ENCODE measurements around the gene ADGRG2. TPM values are rescaled to one million over a fixed set of nuclear protein-coding genes. Genes with fewer than 3 reads are reported as not detected.

ADGRG2 gene
- total RNA-seq, result not detected
- polyA plus RNA-seq, result not detected
- 0 reads per million in 6 experiments for total RNA-seq

GRCh38 chrX:19121898-19122640 is at the start of gene ADGRG2:
ADGRG2 (minus strand) TSS chrX:19122468; CDS start chrX:19068834, 53,634 bp downstream.
- POLR2A ChIA-PET, result no interaction called here
- DNase-seq (no peak), ATAC-seq (no peak)
- Mint-ChIP-seq H3K4me3 (peak within 1 kb of the TSS in 6 of 10 donors; percentile 27 to 49 (median 42)), H3K27ac (no peak within 1 kb of the TSS), H3K4me1 (peaks cover 0 to 2% (median under 1%) of the 10 kb centered on the region in 4 donors), H3K9me3 (peaks cover 0 to 2% (median 0%) of the 10 kb centered on the region in 9 donors), H3K27me3 (peaks cover 7 to 43% (median 16%) of the 10 kb centered on the region in 5 donors), H3K36me3 (peaks cover 0 to 10% (median 0%) of the 10 kb centered on the region in 3 donors)

- H3K36me3 Mint-ChIP-seq, result peaks cover 0 to 5% (median 0%) of the 10 kb centered on the region in 3 donors
- H3K27me3 Mint-ChIP-seq, result peaks cover 0 to 8% (median 0%) of the 10 kb centered on the region in 5 donors
- H3K4me3 Mint-ChIP-seq, result no peak overlapping the region
- ATAC-seq (no peak), DNase-seq (no peak)
- H3K9me3 Mint-ChIP-seq, result peaks cover 0 to 4% (median 0%) of the 10 kb centered on the region in 9 donors
- no peak overlapping the region for H3K27ac Mint-ChIP-seq
- POLR2A ChIA-PET, result no interaction called here
- H3K4me1 Mint-ChIP-seq, result no peaks in the 10 kb centered on the region
Measured at GRCh38 chrX:19168609-19169008, 46.3 kb upstream of the ADGRG2 start.

GRCh38 chrX:19162851-19163250 is 40.6 kb upstream of the ADGRG2 start:
- Mint-ChIP-seq H3K36me3 (no peaks in the 10 kb centered on the region), H3K27ac (no peak overlapping the region), H3K4me3 (no peak overlapping the region), H3K27me3 (peaks cover 0 to 8% (median 0%) of the 10 kb centered on the region in 5 donors), H3K4me1 (no peaks in the 10 kb centered on the region), H3K9me3 (no peaks in the 10 kb centered on the region)
- DNase-seq, result no peak
- no peak for ATAC-seq
- POLR2A ChIA-PET, result no interaction called here

- POLR2A ChIA-PET, result no interaction called here
- Mint-ChIP-seq H3K27ac (no peak overlapping the region), H3K4me1 (no peaks in the 10 kb centered on the region), H3K9me3 (peaks cover 0 to 8% (median 0%) of the 10 kb centered on the region in 9 donors), H3K4me3 (no peak overlapping the region), H3K36me3 (peaks cover 0 to 7% (median 2%) of the 10 kb centered on the region in 3 donors), H3K27me3 (peaks cover 0 to 10% (median 4%) of the 10 kb centered on the region in 5 donors)
- DNase-seq (no peak), ATAC-seq (no peak)
Measured at GRCh38 chrX:19156186-19156585, 33.9 kb upstream of the ADGRG2 start.

- H3K27me3 Mint-ChIP-seq, result peaks cover 0 to 10% (median 4%) of the 10 kb centered on the region in 5 donors
- peaks cover 0 to 7% (median 2%) of the 10 kb centered on the region in 3 donors for H3K36me3 Mint-ChIP-seq
- POLR2A ChIA-PET, result no interaction called here
- H3K4me3 Mint-ChIP-seq, result no peak overlapping the region
- ATAC-seq (no peak), DNase-seq (no peak)
- H3K9me3 Mint-ChIP-seq, result peaks cover 0 to 16% (median 0%) of the 10 kb centered on the region in 9 donors
- H3K4me1 Mint-ChIP-seq, result no peaks in the 10 kb centered on the region
- no peak overlapping the region for H3K27ac Mint-ChIP-seq
Measured at GRCh38 chrX:19152762-19153161, 30.5 kb upstream of the ADGRG2 start.

GRCh38 chrX:19137067-19137466 is 14.8 kb upstream of the ADGRG2 start:
- POLR2A ChIA-PET, result no interaction called here
- Mint-ChIP-seq H3K27me3 (peaks cover 0 to 5% (median under 1%) of the 10 kb centered on the region in 5 donors), H3K9me3 (peaks cover 0 to 2% (median 0%) of the 10 kb centered on the region in 9 donors), H3K36me3 (peaks cover 0 to 1% (median 0%) of the 10 kb centered on the region in 3 donors), H3K4me1 (no peaks in the 10 kb centered on the region), H3K27ac (no peak overlapping the region), H3K4me3 (no peak overlapping the region)
- ATAC-seq (no peak), DNase-seq (no peak)

- DNase-seq (no peak), ATAC-seq (no peak)
- Mint-ChIP-seq H3K4me1 (peaks cover 0 to 2% (median 0%) of the 10 kb centered on the region in 4 donors), H3K27me3 (peaks cover 1 to 5% (median 4%) of the 10 kb centered on the region in 5 donors), H3K36me3 (no peaks in the 10 kb centered on the region), H3K27ac (no peak overlapping the region), H3K4me3 (no peak overlapping the region), H3K9me3 (peaks cover 0 to 5% (median 0%) of the 10 kb centered on the region in 9 donors)
- POLR2A ChIA-PET, result no interaction called here
Measured at GRCh38 chrX:19133784-19134183, 11.5 kb upstream of the ADGRG2 start.

GRCh38 chrX:19133231-19133630 is 11.0 kb upstream of the ADGRG2 start:
- H3K4me3 Mint-ChIP-seq, result no peak overlapping the region
- POLR2A ChIA-PET, result no interaction called here
- DNase-seq, result no peak
- H3K4me1 Mint-ChIP-seq, result peaks cover 0 to 2% (median 0%) of the 10 kb centered on the region in 4 donors
- ATAC-seq, result no peak
- H3K27ac Mint-ChIP-seq, result no peak overlapping the region
- H3K9me3 Mint-ChIP-seq, result peaks cover 0 to 5% (median 0%) of the 10 kb centered on the region in 9 donors
- no peaks in the 10 kb centered on the region for H3K36me3 Mint-ChIP-seq
- peaks cover 1 to 10% (median 4%) of the 10 kb centered on the region in 5 donors for H3K27me3 Mint-ChIP-seq

- Mint-ChIP-seq H3K27me3 (peaks cover 3 to 11% (median 4%) of the 10 kb centered on the region in 5 donors), H3K9me3 (peaks cover 0 to 5% (median 0%) of the 10 kb centered on the region in 9 donors), H3K4me1 (peaks cover 0 to 2% (median 0%) of the 10 kb centered on the region in 4 donors), H3K4me3 (no peak overlapping the region), H3K36me3 (no peaks in the 10 kb centered on the region), H3K27ac (no peak overlapping the region)
- POLR2A ChIA-PET, result no interaction called here
- ATAC-seq (no peak), DNase-seq (no peak)
Measured at GRCh38 chrX:19130628-19131027, 8.4 kb upstream of the ADGRG2 start.

GRCh38 chrX:19129694-19130093 is 7.4 kb upstream of the ADGRG2 start:
- DNase-seq, result no peak
- no peak overlapping the region for H3K27ac Mint-ChIP-seq
- ATAC-seq, result no peak
- POLR2A ChIA-PET, result no interaction called here
- H3K9me3 Mint-ChIP-seq, result peaks cover 0 to 7% (median 0%) of the 10 kb centered on the region in 9 donors
- H3K4me3 Mint-ChIP-seq, result no peak overlapping the region
- peaks cover 6 to 20% (median 6%) of the 10 kb centered on the region in 5 donors for H3K27me3 Mint-ChIP-seq
- no peaks in the 10 kb centered on the region for H3K36me3 Mint-ChIP-seq
- H3K4me1 Mint-ChIP-seq, result peaks cover 0 to 2% (median 0%) of the 10 kb centered on the region in 4 donors

- peaks cover 0 to 2% (median 0%) of the 10 kb centered on the region in 4 donors for H3K4me1 Mint-ChIP-seq
- no peak for DNase-seq
- H3K9me3 Mint-ChIP-seq, result peaks cover 0 to 7% (median 0%) of the 10 kb centered on the region in 9 donors
- H3K4me3 Mint-ChIP-seq, result no peak overlapping the region
- POLR2A ChIA-PET, result no interaction called here
- H3K27ac Mint-ChIP-seq, result no peak overlapping the region
- H3K36me3 Mint-ChIP-seq, result peaks cover 0 to 6% (median 0%) of the 10 kb centered on the region in 3 donors
- peaks cover 8 to 30% (median 14%) of the 10 kb centered on the region in 5 donors for H3K27me3 Mint-ChIP-seq
- ATAC-seq, result no peak
Measured at GRCh38 chrX:19127649-19128168, 5.4 kb upstream of the ADGRG2 start.

GRCh38 chrX:19122641-19123009 is 357 bp upstream of the ADGRG2 start:
- DNase-seq (no peak), ATAC-seq (no peak)
- POLR2A ChIA-PET, result no interaction called here
- H3K4me3 Mint-ChIP-seq, result peak overlapping the region in 5 of 10 donors; percentile 27 to 49 (median 42)
- peaks cover 0 to 10% (median 0%) of the 10 kb centered on the region in 3 donors for H3K36me3 Mint-ChIP-seq
- H3K4me1 Mint-ChIP-seq, result peaks cover 0 to 2% (median under 1%) of the 10 kb centered on the region in 4 donors
- H3K27me3 Mint-ChIP-seq, result peaks cover 7 to 43% (median 16%) of the 10 kb centered on the region in 5 donors
- peaks cover 0 to 2% (median 0%) of the 10 kb centered on the region in 9 donors for H3K9me3 Mint-ChIP-seq
- no peak overlapping the region for H3K27ac Mint-ChIP-seq

GRCh38 chrX:19121466-19121865 is 802 bp downstream of the ADGRG2 start:
- peaks cover 0 to 2% (median under 1%) of the 10 kb centered on the region in 4 donors for H3K4me1 Mint-ChIP-seq
- H3K27me3 Mint-ChIP-seq, result peaks cover 8 to 43% (median 16%) of the 10 kb centered on the region in 5 donors
- DNase-seq (no peak), ATAC-seq (no peak)
- POLR2A ChIA-PET, result no interaction called here
- no peak overlapping the region for H3K27ac Mint-ChIP-seq
- peaks cover 0 to 10% (median 0%) of the 10 kb centered on the region in 3 donors for H3K36me3 Mint-ChIP-seq
- peaks cover 0 to 4% (median 0%) of the 10 kb centered on the region in 9 donors for H3K9me3 Mint-ChIP-seq
- H3K4me3 Mint-ChIP-seq, result peak overlapping the region in 1 of 10 donors; percentile 23

Data from naive thymus-derived CD8-positive, alpha-beta T cell (primary cell).